ENCODE results near the gene IL1RAP.

IL1RAP gene

GRCh38 chr3:190548031-190548656 lies 34.3 kb downstream of the IL1RAP start:
- Histone ChIP-seq H3K27ac (no peak overlapping the region), H3K4me3 (no peak overlapping the region)
- TF ChIP-seq, protein P1, sequence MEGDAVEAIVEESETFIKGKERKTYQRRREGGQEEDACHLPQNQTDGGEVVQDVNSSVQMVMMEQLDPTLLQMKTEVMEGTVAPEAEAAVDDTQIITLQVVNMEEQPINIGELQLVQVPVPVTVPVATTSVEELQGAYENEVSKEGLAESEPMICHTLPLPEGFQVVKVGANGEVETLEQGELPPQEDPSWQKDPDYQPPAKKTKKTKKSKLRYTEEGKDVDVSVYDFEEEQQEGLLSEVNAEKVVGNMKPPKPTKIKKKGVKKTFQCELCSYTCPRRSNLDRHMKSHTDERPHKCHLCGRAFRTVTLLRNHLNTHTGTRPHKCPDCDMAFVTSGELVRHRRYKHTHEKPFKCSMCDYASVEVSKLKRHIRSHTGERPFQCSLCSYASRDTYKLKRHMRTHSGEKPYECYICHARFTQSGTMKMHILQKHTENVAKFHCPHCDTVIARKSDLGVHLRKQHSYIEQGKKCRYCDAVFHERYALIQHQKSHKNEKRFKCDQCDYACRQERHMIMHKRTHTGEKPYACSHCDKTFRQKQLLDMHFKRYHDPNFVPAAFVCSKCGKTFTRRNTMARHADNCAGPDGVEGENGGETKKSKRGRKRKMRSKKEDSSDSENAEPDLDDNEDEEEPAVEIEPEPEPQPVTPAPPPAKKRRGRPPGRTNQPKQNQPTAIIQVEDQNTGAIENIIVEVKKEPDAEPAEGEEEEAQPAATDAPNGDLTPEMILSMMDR (IDR thresholded peaks at IDR 0.05), result no peak
- no peak for DNase-seq (ENCODE audit: low spot score)

GRCh38 chr3:190552021-190552420 lies 38.1 kb downstream of the IL1RAP start:
- DNase-seq (ENCODE audit: low spot score), result no peak
- no peak overlapping the region for H3K4me3 ChIP-seq
- TF ChIP-seq, protein P1 (IDR thresholded peaks at IDR 0.05), result no peak
- H3K27ac ChIP-seq, result no peak overlapping the region

DNA sequence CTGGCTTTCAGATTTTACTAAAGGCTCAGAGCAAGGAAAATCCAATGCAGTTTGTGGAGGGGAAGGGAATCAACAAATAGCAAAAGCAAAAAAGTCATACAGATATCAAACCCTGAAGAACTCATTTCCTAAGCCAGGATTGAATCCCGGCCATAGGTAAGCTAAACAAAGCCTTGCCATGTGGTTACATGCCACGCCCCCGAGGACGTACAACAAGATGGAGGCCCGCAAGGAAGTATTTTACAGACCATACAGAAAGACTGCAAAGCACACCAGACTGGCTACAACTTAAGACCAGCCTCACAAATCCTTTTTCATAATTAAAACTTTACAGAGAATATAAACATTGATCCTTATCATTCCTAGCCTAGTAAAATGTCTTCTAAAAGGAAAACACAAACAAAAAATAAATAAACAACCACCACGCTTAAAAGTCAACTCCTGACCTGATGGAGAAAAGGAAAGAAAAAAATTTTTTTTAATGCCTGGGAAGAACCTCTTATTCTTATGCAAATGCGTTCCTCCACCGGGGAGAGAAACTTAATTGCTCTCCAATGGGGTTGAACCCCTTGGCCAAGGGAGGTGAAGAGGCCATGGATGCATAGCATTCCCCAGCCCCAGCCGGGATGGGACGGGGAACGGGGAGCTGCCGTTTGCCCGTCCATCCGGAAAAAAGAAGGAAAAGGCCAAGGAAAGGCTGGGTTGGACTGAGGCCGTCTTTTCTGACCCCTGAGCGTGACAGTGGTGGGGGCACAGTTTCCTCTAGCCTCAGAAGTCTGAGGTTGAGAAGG lies 39.3 kb downstream of the IL1RAP start:
- no peak for DNase-seq (ENCODE audit: low spot score)
- no peak overlapping the region for H3K4me3 ChIP-seq
- H3K27ac ChIP-seq, result no peak overlapping the region
- TF ChIP-seq, protein P1 (IDR thresholded peaks at IDR 0.05), result no peak

- no peak overlapping the region for H3K27ac ChIP-seq
- TF ChIP-seq, protein P1 (IDR thresholded peaks at IDR 0.05), result no peak
- no peak for DNase-seq (ENCODE audit: low spot score)
- no peak overlapping the region for H3K4me3 ChIP-seq
Measured at GRCh38 chr3:190554197-190554596, 40.3 kb downstream of the IL1RAP start.

- DNase-seq (ENCODE audit: low spot score), result no peak
- TF ChIP-seq, protein P1 (IDR thresholded peaks at IDR 0.05), result no peak
- no peak overlapping the region for H3K4me3 ChIP-seq
- H3K27ac ChIP-seq, result no peak overlapping the region
Measured at GRCh38 chr3:190556351-190556750, 42.5 kb downstream of the IL1RAP start.

DNA sequence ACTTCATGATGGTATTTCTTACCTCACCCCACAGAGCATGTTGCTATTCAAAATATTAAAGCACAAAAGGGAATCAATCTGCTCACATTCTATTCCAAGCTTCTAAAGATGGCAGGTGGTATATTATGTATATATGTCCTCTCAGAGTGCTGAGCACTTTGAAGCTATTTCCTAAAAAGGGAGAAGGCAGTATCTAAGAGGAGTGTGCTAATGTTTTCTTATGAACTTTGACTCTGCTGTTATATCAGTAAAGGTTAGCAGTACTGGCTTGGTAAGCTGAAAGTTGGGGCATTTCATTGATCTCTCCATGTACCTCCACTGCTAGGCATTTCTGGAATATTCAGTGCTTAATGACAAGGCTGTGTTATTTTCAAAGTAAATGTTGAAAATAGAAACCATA lies 43.4 kb downstream of the IL1RAP start:
- Histone ChIP-seq H3K4me3 (no peak overlapping the region), H3K27ac (no peak overlapping the region)
- no peak for DNase-seq (ENCODE audit: low spot score)
- TF ChIP-seq, protein P1 (IDR thresholded peaks at IDR 0.05), result no peak

GRCh38 chr3:190558316-190558715 lies 44.4 kb downstream of the IL1RAP start:
- DNase-seq (ENCODE audit: low spot score), result no peak
- H3K4me3 ChIP-seq, result no peak overlapping the region
- TF ChIP-seq, protein P1 (IDR thresholded peaks at IDR 0.05), result no peak
- H3K27ac ChIP-seq, result no peak overlapping the region
